ENCODE results near the gene FEM1B.

FEM1B gene

GRCh38 chr15:68286256-68286655 lies 8.7 kb downstream of the FEM1B start:
- DNase-seq, result no peak

GRCh38 chr15:68289057-68289456 lies 11.5 kb downstream of the FEM1B start:
- no peak for DNase-seq

- DNase-seq, result no peak
Measured at GRCh38 chr15:68289621-68290352, 12.2 kb downstream of the FEM1B start.

DNA sequence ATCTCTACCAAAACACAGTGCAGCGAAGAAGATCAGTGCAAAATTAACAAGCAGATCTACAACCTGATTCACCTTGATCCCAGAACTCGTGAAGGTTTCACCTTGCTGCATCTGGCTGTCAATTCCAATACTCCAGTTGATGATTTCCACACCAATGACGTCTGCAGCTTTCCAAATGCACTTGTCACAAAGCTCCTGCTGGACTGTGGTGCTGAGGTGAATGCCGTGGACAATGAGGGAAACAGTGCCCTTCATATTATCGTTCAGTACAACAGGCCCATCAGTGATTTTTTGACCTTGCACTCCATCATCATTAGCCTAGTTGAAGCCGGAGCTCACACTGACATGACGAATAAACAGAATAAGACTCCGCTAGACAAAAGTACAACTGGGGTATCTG lies 13.2 kb downstream of the FEM1B start:
- no peak for DNase-seq

GRCh38 chr15:68292157-68292781 lies 14.7 kb downstream of the FEM1B start:
- no peak for DNase-seq

GRCh38 chr15:68292967-68293366 lies 15.4 kb downstream of the FEM1B start:
- DNase-seq, result no peak

DNA sequence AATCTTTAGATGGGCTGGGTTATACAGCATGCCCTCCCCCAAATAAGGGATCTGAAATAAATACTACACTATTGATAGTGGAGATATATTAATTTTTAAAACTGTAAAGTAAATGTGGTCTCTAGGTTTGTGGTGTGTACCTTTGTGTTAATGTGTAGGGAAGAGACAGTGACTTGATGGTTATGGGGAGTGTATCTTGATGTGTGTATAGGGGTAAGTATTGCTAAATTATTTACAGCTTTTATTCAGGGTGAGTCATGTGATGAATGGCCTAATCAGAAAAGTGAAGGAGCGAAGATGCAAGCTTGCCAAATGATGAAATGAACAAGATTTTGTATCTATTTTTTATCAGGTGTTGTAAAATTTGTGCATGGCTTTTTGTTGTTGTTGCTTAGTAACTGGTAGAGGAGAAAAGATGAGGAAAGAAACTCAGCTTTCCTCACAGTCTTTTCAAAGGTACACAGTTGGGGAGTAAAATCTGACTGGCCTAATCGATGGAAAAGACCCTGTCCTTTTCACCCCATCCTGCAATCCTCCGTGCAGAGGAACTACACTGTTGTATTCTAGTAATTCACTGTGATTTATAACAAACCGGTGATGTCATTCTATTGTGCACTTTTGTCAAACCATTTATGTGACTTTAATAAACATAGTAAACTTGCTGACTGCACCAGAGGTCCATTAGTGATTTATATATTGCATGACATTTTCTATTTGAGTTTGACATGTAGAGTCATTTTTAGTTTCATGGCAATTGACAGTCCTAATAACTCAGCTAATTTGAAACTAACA lies 17.7 kb downstream of the FEM1B start:
- DNase-seq, result no peak

- no peak for DNase-seq
Measured at GRCh38 chr15:68298336-68298735, 20.8 kb downstream of the FEM1B start.

DNA sequence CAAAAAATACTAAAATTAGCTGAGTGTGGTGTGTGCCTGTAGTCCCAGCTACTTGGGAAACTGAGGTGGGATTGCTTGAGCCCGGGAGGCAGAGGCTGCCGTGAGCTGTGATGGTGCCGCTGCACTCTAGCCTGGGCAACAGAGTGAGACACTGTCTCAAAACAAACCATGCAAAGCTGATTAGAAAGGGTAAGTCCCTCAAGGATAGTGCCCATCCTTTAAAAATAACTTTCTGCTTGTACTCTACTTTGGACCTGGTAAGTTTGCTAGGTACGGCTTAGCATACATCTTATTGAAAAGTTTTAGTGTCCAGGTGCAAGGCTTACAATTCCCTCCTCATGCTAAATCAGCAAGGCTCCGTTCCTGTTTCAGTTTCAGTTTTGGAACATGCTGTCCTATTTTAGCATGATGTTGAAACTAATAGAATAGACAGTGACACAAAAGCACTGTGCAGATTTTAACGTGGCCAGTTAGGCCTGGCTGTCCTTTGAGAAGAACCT lies 21.4 kb downstream of the FEM1B start:
- DNase-seq, result no peak

- no peak for DNase-seq
Measured at GRCh38 chr15:68299436-68299835, 21.9 kb downstream of the FEM1B start.

- DNase-seq, result no peak
Measured at GRCh38 chr15:68300115-68300940, 22.8 kb downstream of the FEM1B start.

GRCh38 chr15:68301301-68301700 lies 23.8 kb downstream of the FEM1B start:
- DNase-seq, result no peak

DNA sequence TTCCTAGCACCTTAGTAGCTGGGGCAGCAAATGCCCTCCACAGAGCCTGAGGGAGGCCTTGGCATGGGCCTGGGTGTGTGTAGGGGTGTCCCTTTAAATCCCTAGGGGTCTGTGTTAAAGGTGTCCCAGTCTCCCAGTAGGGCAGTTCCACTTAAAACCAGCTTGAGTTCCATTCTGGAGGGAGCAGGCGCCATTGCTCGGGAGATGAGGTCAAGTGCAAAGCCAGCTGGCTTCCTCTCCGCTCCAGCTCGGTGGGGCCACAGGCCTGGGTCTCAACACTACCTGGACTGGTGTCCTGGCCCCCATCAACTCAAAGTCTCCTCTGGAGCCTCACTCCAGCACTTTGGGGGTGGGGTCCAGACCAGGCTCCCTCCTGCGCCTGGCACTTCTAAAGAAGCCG lies 25.2 kb downstream of the FEM1B start:
- no peak for DNase-seq

GRCh38 chr15:68303134-68303533 lies 25.6 kb downstream of the FEM1B start:
- no peak for DNase-seq

DNA sequence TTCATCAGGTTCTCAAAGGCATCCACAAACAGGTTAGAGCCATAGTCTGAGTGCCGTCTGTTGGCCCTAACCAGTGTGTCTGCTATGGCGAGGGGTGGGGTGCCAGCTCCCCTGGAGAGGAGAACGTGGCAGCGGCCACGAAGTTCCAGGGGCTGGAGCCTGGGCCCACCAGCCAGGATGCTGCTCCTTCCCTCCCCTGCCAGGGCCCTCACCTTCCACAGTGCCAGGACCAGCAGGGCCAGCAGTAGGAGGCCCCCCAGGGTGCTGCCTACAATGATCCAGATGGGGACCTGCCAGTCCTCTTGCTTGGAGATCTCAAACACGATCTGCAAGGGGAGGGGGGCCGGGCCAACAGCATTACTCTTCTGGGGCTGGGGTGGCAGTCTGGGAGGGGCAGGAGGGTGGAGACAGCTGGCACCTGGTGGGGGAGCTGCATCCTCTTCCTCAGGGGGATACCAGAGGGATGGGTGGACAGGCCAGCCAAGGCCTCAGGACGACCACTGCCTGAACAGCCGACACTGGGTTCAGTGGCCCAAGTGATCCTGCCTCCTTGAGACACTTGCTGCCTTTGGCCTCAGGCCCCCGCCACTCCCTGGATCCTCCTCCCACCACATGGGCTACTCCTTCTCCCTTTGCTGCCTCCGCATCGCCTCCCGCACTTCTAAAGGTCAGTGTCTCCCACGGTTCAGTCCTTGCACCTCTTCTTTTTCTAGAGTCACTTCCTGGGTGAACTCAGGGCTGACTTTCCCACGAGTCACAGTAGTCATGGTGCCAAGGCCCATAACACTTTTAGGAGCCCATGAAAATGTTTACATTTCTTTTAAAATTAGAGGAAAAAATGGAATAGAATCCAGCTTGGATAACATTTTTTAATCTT lies 26.3 kb downstream of the FEM1B start:
- DNase-seq, result no peak

DNA sequence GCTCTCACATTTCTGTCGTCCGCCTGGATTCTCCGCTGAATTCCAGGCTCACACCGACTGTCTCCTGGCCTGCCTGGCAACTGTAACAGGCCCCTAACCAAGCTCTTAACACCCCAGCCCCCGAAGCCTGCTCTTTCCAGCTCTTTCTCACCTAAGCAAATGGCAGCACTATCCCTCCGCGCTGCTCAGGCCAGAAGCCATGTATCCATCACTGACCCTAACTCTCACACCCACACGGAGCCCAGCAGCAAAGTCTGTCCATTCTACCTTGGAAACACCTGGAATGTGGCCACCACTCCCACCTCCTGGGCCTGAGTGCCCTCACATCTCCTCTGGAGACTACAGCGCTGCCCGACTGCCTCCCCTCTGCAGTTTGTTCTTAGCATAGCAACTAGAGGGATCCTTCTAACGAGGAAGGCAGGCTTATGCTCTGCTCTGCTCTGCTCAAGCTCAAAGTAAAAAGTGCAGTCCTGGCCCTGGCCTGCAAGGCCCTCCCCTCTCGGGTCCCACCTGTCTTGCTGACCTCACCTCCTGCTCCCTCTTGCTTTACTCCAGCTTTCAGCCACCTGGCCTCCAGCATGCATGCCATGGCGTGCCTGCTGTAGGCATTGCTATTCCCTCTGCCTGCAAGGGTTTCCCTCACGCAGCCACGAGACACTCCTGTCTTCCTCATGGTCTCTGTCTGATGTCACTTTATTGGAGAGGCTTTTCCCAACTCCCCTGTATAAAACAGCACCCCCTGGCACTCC lies 27.2 kb downstream of the FEM1B start:
- no peak for DNase-seq

GRCh38 chr15:68305420-68305871 lies 27.9 kb downstream of the FEM1B start:
- no peak for DNase-seq

DNA sequence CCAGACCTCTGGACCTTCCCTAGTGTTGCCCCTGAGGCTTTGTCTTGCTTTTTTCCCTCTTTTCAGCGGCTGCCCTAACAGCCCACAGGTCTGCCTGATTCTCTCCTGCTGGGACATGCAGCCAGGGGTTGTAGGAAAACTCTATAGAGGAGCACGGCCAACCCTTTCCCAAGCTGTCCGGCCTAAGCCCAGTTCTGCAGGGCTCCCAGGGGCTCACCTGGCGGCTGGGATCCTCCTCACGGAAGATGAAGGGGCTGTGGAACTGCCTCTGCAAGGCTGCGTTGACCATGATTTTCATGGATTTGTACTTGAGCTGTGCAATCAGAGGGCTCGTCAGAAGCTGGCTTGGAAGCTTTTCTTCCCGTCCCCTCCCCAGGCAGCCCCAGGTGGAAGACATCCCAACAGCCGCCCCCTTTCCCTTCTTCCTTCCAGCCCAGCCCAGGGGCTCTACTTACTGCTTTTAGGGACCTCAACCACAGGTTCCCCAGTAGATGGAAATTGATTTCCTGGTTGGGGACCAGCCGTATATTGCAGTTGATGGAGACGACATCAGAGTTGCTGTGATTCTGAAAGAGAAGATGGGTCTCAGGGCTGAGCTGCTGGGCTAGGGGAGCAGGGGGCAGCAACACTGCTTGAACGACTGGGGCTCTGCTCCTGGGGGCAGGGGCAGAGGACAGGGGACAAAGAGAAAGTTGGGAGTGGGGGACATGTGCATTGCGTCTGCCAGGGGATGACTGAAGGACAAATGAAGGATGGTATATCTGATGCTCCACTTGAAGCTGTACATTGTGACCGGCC lies 29.8 kb downstream of the FEM1B start:
- no peak for DNase-seq

DNA sequence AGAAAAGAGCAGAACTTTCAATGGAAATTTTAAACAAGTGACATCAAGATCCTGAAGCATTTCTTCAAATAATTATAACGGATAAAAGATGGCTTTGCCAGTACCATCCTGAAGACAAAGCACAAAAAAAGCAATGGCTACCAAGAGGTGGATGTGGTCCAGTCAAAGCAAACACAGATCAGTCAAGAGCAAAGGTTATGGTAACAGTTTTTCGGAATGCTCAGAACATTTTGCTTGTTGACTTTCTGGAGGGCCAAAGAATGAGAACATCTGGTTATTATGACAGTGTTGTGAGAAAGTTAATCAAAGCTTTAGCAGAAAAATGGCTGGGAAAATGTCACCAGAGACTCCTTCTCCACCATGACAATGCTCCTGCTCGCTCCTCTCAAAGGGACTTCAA lies 31.5 kb downstream of the FEM1B start:
- DNase-seq, result no peak

GRCh38 chr15:68310178-68310803 lies 32.7 kb downstream of the FEM1B start:
- no peak for DNase-seq
